Left hindlimb (tissue), 1 donor: Measurements from ENCODE around the gene NIPAL4.
"Not testable (repeated sequence)": the region's sequence is repeated elsewhere in the genome, so short reads cannot be mapped to it uniquely, and the experiment has no call there.

ENCODE experiments used
- DNase-seq: peaks from one replicate; pipeline ENCODE4 v3.0.0-alpha.2; 2018

The NIPAL4 gene

GRCh38 chr5:157459715-157460599, at the start of gene NIPAL4:
NIPAL4 (plus strand) TSS chr5:157460213; CDS start chr5:157460321, 108 bp downstream.
- no peak for DNase-seq

GRCh38 chr5:157415838-157416237, 44.2 kb upstream of the NIPAL4 start:
- DNase-seq: no peak

GRCh38 chr5:157419521-157419920, 40.5 kb upstream of the NIPAL4 start:
- not testable (repeated sequence) for DNase-seq

GRCh38 chr5:157429920-157430319, 30.1 kb upstream of the NIPAL4 start:
- DNase-seq: not testable (repeated sequence)

- no peak for DNase-seq
Observed at GRCh38 chr5:157431544-157432200, 28.3 kb upstream of the NIPAL4 start.

GRCh38 chr5:157434096-157434495, 25.9 kb upstream of the NIPAL4 start:
- no peak for DNase-seq

GRCh38 chr5:157443041-157443549, 16.9 kb upstream of the NIPAL4 start:
- DNase-seq: peak; percentile 76

- DNase-seq: no peak
Observed at GRCh38 chr5:157444224-157444623, 15.8 kb upstream of the NIPAL4 start.

GRCh38 chr5:157445745-157446411, 14.1 kb upstream of the NIPAL4 start:
- no peak for DNase-seq

- no peak for DNase-seq
Observed at GRCh38 chr5:157446412-157446935, 13.5 kb upstream of the NIPAL4 start.

GRCh38 chr5:157447201-157447637, 12.8 kb upstream of the NIPAL4 start:
- no peak for DNase-seq

- DNase-seq: peak; percentile 52
Observed at GRCh38 chr5:157449011-157449723, 10.8 kb upstream of the NIPAL4 start.

GRCh38 chr5:157450024-157450423, 10.0 kb upstream of the NIPAL4 start:
- no peak for DNase-seq

GRCh38 chr5:157451806-157452205, 8.2 kb upstream of the NIPAL4 start:
- DNase-seq: no peak

- no peak for DNase-seq
Observed at GRCh38 chr5:157454273-157454672, 5.7 kb upstream of the NIPAL4 start.

- no peak for DNase-seq
Observed at GRCh38 chr5:157455057-157455456, 5.0 kb upstream of the NIPAL4 start.

GRCh38 chr5:157456301-157456700, 3.7 kb upstream of the NIPAL4 start:
- no peak for DNase-seq

- DNase-seq: no peak
Observed at GRCh38 chr5:157457391-157457790, 2.6 kb upstream of the NIPAL4 start.

GRCh38 chr5:157458835-157459234, 1.2 kb upstream of the NIPAL4 start:
- no peak for DNase-seq

GRCh38 chr5:157460921-157461792, 1.1 kb downstream of the NIPAL4 start:
- no peak for DNase-seq

- no peak for DNase-seq
Observed at GRCh38 chr5:157463081-157463480, 3.1 kb downstream of the NIPAL4 start.
